ENCODE results near the gene MARCHF2.

DNA sequence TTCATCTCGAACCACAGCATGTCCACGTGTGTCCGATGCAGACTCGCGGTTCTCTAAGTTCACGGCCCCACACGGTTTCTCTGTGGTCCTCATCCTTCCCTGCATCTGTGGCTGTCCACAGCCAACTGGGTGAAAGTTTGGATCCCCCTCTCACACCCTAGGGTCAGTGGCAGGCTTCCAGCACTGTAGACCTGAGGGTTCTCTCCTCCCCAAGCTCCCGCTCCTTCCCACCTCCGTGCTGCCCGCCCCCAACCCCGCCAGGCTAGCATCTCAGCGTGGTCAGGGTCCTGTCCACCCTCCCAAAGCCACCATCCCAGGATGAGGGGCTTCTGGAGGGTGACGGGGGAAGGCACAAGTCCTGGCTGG is 46.2 kb upstream of the MARCHF2 start:
- TF ChIP-seq REST (IDR thresholded peaks at IDR 0.05; ENCODE audit: low read depth) (no peak), CEBPB (IDR thresholded peaks at IDR 0.05) (no peak), EP300 (IDR thresholded peaks at IDR 0.05; ENCODE audit: borderline replicate concordance) (no peak), FOXM1 (IDR thresholded peaks at IDR 0.05; ENCODE audit: borderline replicate concordance, low read depth) (no peak), TEAD4 (IDR thresholded peaks at IDR 0.05) (no peak), MAX (IDR thresholded peaks at IDR 0.05) (no peak), TCF12 (IDR thresholded peaks at IDR 0.05; ENCODE audit: low read depth) (no peak), YY1 (IDR thresholded peaks at IDR 0.05; ENCODE audit: low read depth) (no peak), EGR1 (IDR thresholded peaks at IDR 0.05) (no peak), TAF1 (IDR thresholded peaks at IDR 0.05; ENCODE audit: low read depth) (no peak), CREB1 (IDR thresholded peaks at IDR 0.05; ENCODE audit: low read depth) (no peak), NFIC (IDR thresholded peaks at IDR 0.05) (no peak), USF1 (IDR thresholded peaks at IDR 0.05) (no peak)

Data from Ishikawa (cell line).